NCI-H1048 (cell line): ENCODE results near the gene AP2M1.
"Not testable (repeated sequence)": the region's sequence is repeated elsewhere in the genome, so short reads cannot be mapped to it uniquely, and the experiment has no call there.

ENCODE experiments used
- DNase-seq: peaks from one replicate; lab custom pipeline; 2025; lab: John Stamatoyannopoulos, UW

The AP2M1 gene

DNA sequence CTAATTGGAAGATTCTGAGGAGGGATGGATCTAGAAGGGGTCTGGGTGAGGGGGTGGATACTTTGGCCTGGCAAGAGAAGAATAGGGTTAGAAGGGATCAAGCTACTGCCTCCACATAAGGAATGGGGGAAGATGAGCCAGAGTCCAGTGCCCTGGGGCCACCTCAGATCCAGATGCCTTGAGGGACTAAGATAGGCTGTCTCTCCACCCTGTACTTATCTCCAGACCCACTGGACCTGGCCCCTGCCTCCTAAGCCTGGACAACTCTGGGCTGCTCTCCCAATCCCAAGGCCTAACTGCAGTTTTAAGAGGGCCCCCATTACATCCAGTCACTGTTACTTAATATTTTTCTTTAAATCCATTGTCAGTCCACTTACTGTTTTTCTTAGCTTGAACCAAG, 17.4 kb upstream of the AP2M1 start:
- no peak for DNase-seq

GRCh38 chr3:184158404-184158803, 16.3 kb upstream of the AP2M1 start:
- DNase-seq = no peak

GRCh38 chr3:184160456-184160855, 14.2 kb upstream of the AP2M1 start:
- DNase-seq = no peak

GRCh38 chr3:184162571-184163070, 12.0 kb upstream of the AP2M1 start:
- DNase-seq = not testable (repeated sequence)

- DNase-seq = no peak
Measured at GRCh38 chr3:184164648-184165330, 9.9 kb upstream of the AP2M1 start.

DNA sequence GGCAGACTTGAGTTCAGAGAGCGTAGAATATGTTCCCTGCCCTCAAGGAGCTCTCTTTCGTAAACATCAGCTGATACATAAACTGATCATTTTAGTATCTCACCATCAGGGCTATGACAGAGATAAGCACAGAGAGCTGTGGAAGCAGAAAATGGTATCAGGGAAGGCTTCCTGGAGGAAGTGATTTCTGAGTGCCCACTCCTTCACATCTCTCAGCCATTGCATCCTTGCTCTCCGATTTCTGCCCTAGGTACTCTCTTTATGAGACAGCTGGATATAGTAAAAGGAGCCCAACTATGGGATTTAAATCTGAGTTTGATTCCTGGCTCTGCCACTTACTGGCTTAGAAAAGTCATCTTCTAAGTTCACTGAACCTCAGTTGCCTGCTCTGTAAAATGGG, 9.1 kb upstream of the AP2M1 start:
- DNase-seq = no peak

DNA sequence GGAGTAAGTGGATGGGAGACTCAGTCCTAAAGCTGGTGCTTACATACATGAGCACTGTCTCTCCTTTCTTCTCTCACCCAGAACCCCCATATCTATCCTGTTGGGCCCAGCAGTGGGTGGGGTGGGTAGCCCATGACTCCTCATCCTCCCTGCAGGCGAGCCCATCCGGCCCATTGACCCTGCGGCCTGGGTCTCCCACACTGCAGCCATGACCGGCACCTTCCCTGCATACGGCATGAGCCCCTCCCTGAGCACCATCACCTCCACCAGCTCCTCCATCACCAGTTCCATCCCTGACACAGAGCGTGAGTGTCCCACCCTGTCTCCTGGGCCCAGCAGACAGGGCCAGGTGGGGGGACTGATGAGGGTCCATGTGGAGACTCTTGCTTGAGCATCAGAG, 8.0 kb upstream of the AP2M1 start:
- no peak for DNase-seq

DNA sequence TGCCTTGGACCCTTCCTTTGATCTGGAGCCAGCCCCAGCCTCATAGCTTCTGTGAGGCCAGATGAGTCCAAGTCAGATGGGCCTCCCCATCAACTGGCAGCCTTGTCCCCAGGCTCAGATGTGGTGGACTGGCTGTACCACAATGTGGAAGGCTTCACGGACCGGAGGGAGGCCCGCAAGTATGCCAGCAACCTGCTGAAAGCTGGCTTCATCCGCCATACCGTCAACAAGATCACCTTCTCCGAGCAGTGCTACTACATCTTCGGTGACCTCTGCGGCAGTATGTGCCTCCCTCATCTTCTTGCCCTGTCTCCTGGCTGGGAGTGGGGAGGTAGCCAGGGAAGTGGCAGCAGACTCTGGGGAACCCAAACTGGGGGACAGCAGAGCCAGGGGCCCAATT, 6.9 kb upstream of the AP2M1 start:
- no peak for DNase-seq

DNA sequence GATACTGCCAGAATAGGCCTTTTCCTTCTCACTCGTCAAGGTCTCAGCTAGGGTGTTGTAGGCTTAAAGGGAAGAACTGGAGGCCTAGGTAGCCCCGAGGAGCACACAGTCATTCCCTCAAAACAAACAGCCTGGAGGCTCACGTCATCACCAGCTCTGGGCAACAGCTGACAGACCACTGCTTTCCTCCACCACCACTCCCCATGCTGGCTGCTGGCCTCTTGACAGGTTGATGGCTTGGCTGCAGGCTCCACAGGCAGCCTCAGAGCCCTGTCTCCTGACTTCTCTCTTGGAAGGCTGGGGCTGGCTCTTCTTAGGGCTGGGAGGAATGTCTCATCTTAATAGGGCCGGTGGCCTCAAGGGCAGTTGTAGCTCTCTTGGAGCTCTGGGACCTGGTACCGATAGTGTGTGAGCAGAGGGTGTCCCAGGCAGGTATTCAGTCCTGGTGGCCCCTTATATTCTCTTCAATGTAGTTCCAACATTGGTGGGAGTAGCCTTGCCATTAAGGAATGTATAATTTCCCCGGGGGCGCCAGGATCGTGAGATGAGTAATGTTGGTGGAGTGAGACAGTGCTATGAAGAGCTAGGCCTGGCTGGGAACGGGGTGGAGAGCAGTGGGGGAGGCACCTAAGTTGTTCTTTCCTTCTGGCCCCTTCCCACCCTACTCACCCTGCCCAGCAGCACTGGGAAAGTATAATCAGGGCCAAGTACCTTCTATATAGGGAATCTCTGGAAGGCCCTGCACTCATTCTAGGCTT, 6.1 kb upstream of the AP2M1 start:
- no peak for DNase-seq

- DNase-seq = no peak
Measured at GRCh38 chr3:184169896-184170875, 4.5 kb upstream of the AP2M1 start.

GRCh38 chr3:184171562-184171961, 3.1 kb upstream of the AP2M1 start:
- no peak for DNase-seq

- no peak for DNase-seq
Measured at GRCh38 chr3:184172681-184173373, 1.8 kb upstream of the AP2M1 start.

GRCh38 chr3:184173374-184173722, 1.3 kb upstream of the AP2M1 start:
- no peak for DNase-seq

DNA sequence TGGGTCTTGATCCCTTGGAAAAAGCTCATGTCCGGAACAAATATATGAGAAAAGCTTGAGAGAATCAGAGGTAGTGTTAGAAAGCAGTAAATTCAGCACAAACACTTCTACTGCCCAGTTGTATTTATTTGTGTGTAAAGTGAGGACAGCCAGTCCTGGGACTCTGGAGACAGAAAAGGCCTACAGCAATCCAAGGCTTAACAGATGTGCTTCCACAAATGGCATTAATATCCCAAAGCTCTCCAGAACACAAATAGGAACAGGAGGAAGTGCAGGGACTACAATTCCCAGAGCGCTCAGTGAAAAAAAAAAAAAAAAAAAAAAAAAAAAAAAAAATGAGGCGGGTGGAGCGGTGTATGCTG, 390 bp upstream of the AP2M1 start:
- DNase-seq = no peak

DNA sequence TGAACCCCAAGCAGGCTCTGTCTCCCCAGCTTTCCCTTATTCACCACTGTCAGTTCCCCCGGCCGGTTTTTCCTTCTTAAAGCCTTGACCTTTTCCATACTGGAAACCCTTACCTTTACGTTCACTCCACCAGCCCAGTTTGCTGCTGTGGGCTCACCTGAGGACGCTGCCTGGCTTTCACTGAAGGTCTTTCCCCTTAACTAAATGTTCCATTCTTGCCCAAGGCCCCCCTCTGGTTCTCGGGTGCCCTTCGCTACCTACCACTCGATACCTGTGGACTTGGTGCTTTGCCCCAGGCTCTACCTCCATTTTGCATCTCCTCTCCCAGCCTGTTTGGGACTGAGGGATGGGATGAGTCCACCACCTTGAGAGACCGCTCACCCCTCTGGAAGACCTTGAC, 851 bp downstream of the AP2M1 start:
- no peak for DNase-seq

GRCh38 chr3:184175981-184176376, 1.3 kb downstream of the AP2M1 start:
- no peak for DNase-seq

- no peak for DNase-seq
Measured at GRCh38 chr3:184176377-184177330, 2.0 kb downstream of the AP2M1 start.

- DNase-seq = no peak
Measured at GRCh38 chr3:184177331-184177731, 2.7 kb downstream of the AP2M1 start.

- no peak for DNase-seq
Measured at GRCh38 chr3:184177767-184178306, 3.2 kb downstream of the AP2M1 start.

DNA sequence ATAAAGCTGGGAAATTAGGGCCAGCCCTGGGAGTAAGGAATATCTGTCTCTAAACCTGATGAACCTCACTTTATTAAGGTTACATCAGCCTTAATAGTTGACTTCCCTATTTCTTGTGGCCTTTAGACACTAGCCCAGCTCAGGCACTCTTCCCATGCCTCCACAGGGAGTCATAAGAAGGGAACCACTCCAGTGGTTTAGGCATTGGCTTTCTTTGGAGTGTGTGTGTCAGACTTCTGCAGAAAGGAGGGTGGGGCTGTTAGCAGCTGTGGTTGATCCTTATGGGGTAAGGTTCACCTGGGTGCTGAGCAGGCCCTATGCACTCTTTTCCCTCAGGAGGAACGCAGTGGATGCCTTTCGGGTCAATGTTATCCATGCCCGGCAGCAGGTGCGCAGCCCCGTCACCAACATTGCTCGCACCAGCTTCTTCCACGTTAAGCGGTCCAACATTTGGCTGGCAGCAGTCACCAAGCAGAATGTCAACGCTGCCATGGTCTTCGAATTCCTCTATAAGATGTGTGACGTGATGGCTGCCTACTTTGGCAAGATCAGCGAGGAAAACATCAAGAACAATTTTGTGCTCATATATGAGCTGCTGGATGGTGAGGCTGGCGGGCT, 4.0 kb downstream of the AP2M1 start:
- DNase-seq = no peak
